K562 (cell line): Measurements from ENCODE around the gene AQP9. TPM values are rescaled to one million over a fixed set of nuclear protein-coding genes. Genes with fewer than 3 reads are reported as not detected.

Experiments used
- ARID1B ChIP-seq: fragments of 450-650 bp; IDR thresholded peaks from 2 replicates; pipeline ENCODE4 v1.6.1; 2016; ENCODE audit warnings: antibody characterized with exemption, mild to moderate bottlenecking, inconsistent platforms
- CC2D1A ChIP-seq: fragments of 450-650 bp; IDR thresholded peaks from 2 replicates; pipeline ENCODE4 v1.6.1; 2017; ENCODE audit warnings: mild to moderate bottlenecking
- DPF2 ChIP-seq: fragments of 450-650 bp; IDR thresholded peaks from 2 replicates; pipeline ENCODE4 v1.6.1; 2016
- EHMT2 ChIP-seq: fragments of 450-650 bp; IDR thresholded peaks from 2 replicates; pipeline ENCODE4 v1.6.1; 2018; ENCODE audit warnings: antibody characterized with exemption
- FOXA3 ChIP-seq, 2 experiments: fragments of 450-650 bp in 1 of 2; sonication (generic) in 1 of 2; formaldehyde crosslinking; IDR thresholded peaks in 1 of 2; conservative IDR thresholded peaks in 1 of 2; 2 replicates each; pipeline versions ENCODE4 v1.4.0 to v1.8.0; 2020 to 2022; ENCODE audit warnings: mild to moderate bottlenecking in 2 of 2, missing genetic modification reagents in 1 of 2
- FOXK2 ChIP-seq, 2 experiments: fragments of 450-650 bp; IDR thresholded peaks in 1 of 2; conservative IDR thresholded peaks in 1 of 2; 2 replicates each; pipeline ENCODE4 v1.6.1; 2016; ENCODE audit warnings: low read depth in 2 of 2, mild to moderate bottlenecking in 1 of 2
- HDAC2 ChIP-seq: fragments of 450-650 bp; IDR thresholded peaks from 2 replicates; pipeline ENCODE4 v1.6.1; 2016; ENCODE audit warnings: mild to moderate bottlenecking
- JUND ChIP-seq, 2 experiments: IDR thresholded peaks; 2 replicates in 1 of 2; 3 replicates in 1 of 2; pipeline ENCODE4 v1.6.1; 2011; ENCODE audit warnings: borderline replicate concordance in 2 of 2, low read depth in 2 of 2, low read length in 2 of 2, improper control_type of control experiment in 1 of 2, missing biosample characterization in 1 of 2, missing genetic modification characterization in 1 of 2, missing genetic modification reagents in 1 of 2
- KDM1A ChIP-seq, 2 experiments: fragments of 450-650 bp; IDR thresholded peaks; 2 replicates each; pipeline ENCODE4 v1.6.1; 2016; ENCODE audit warnings: mild to moderate bottlenecking in 2 of 2
- MNT ChIP-seq, 2 experiments: fragments of 450-650 bp; conservative IDR thresholded peaks; 2 replicates each; pipeline ENCODE4 v1.6.1; 2017; ENCODE audit warnings: mild to moderate bottlenecking in 2 of 2, moderate library complexity in 2 of 2
- NCOA4 ChIP-seq: fragments of 450-650 bp; IDR thresholded peaks from 2 replicates; pipeline ENCODE4 v1.6.1; 2018; ENCODE audit warnings: mild to moderate bottlenecking; ENCODE audit not compliant: partially characterized antibody
- PHB2 ChIP-seq: fragments of 450-650 bp; IDR thresholded peaks from 2 replicates; pipeline ENCODE4 v1.6.1; 2017; ENCODE audit warnings: low read depth
- POLR2A ChIP-seq: fragments of 450-650 bp; conservative IDR thresholded peaks from 2 replicates; pipeline ENCODE4 v1.6.1; 2016
- RBM14 ChIP-seq: fragments of 200-400 bp; formaldehyde crosslinking; IDR thresholded peaks from 2 replicates; pipeline ENCODE4 v1.6.1; 2018; ENCODE audit warnings: low read depth, mild to moderate bottlenecking, low read length, moderate library complexity, borderline replicate concordance; ENCODE audit not compliant: insufficient read depth
- RBM39 ChIP-seq: fragments of 200-400 bp; formaldehyde crosslinking; optimal IDR thresholded peaks from 2 replicates; pipeline ENCODE3; 2018; ENCODE audit warnings: low read depth, low read length
- SAFB2 ChIP-seq: fragments of 200-400 bp; formaldehyde crosslinking; IDR thresholded peaks from 2 replicates; pipeline ENCODE4 v1.6.1; 2018; ENCODE audit warnings: borderline replicate concordance, low read length, low read depth, moderate library complexity; ENCODE audit not compliant: severe bottlenecking
- SMAD4 ChIP-seq: fragments of 250-450 bp; sonication (Bioruptor Pico); conservative IDR thresholded peaks from 2 replicates; pipeline ENCODE4 v1.8.0; 2021; ENCODE audit warnings: inconsistent platforms, mild to moderate bottlenecking, moderate library complexity
- ZKSCAN1 ChIP-seq: fragments of 150-350 bp; IDR thresholded peaks from 2 replicates; pipeline ENCODE4 v1.6.1; 2016; ENCODE audit warnings: low read depth, low read length
- ZNF253 ChIP-seq: fragments of 250-450 bp; sonication (Bioruptor Pico); conservative IDR thresholded peaks from 2 replicates; pipeline ENCODE4 v1.6.1; 2021; ENCODE audit warnings: mild to moderate bottlenecking
- ZNF324 ChIP-seq: fragments of 250-450 bp; sonication (Bioruptor Pico); IDR thresholded peaks from 2 replicates; pipeline ENCODE4 v1.4.0; 2020; ENCODE audit warnings: mild to moderate bottlenecking
- ZNF408 ChIP-seq: fragments of 250-450 bp; sonication (Bioruptor Pico); IDR thresholded peaks from 2 replicates; pipeline ENCODE4 v1.4.0; 2020; ENCODE audit warnings: low read depth, mild to moderate bottlenecking, moderate library complexity
- ZNF518B ChIP-seq: fragments of 250-450 bp; sonication (Bioruptor Pico); IDR thresholded peaks from 2 replicates; pipeline ENCODE4 v1.5.0; 2021; ENCODE audit warnings: mild to moderate bottlenecking, moderate library complexity
- ZNF717 ChIP-seq: fragments of 250-450 bp; sonication (Bioruptor Pico); IDR thresholded peaks from 2 replicates; pipeline ENCODE4 v1.5.0; 2021
- ZNF764 ChIP-seq: fragments of 250-450 bp; sonication (Bioruptor Pico); IDR thresholded peaks from 2 replicates; pipeline ENCODE4 v1.4.0; 2020; ENCODE audit warnings: low read depth, mild to moderate bottlenecking, moderate library complexity
- polyA plus RNA-seq, 8 experiments: library from polyadenylated mRNA; depleted of rRNA in 4 of 8; stranded (reverse) in 5 of 8; unstranded in 3 of 8; fragments of >200 nt; fragmentation: Nextera tagmentation in 2 of 8; fragmentation: Illumina TruSeq in 1 of 8; extraction: Ambion mirVana in 2 of 8; extraction: Trizol in 1 of 8; gene quantifications; 2 replicates each; pipeline versions ENCODE4 v1.2.1 to v1.2.3, GENCODE V29; 2011 to 2014; ENCODE audit warnings: inconsistent platforms in 1 of 8, missing spikeins in 1 of 8
- total RNA-seq, 7 experiments: library from RNA; depleted of rRNA in 6 of 7; stranded (reverse); fragments of >200 nt in 6 of 7; fragmentation: Illumina TruSeq in 2 of 7; extraction: Trizol in 2 of 7; gene quantifications; 2 replicates each; pipeline versions ENCODE4 v1.2.1 to v1.2.3, GENCODE V29; 2011 to 2021; ENCODE audit warnings: low replicate concordance in 1 of 7

The AQP9 gene
- total and polyA plus RNA-seq, 9 of the 15 experiments (the other 6 are each of a cell fraction or from before 2014, with no cell fraction given), result 0.04 to 0.33 (median 0.07) TPM; not detected in 4

GRCh38 chr15:58167095-58167691 is 29.0 kb downstream of the AQP9 start (continued):
- no peak for TF ChIP-seq ZNF518B (CRISPR knock-in tag)
- no peak for TF ChIP-seq FOXA3 (CRISPR knock-in tag; conservative IDR thresholded peaks at IDR 0.05 in 1 of 2, IDR thresholded peaks at IDR 0.05 in 1 of 2)
- TF ChIP-seq ZNF717 (CRISPR knock-in tag), result no peak
- no peak for TF ChIP-seq ZKSCAN1
- TF ChIP-seq CC2D1A, result no peak
- TF ChIP-seq KDM1A (IDR thresholded peaks at IDR 0.05), result 0 out of 4 replicates have a peak, but pooled peaks of 1 of the 2 experiments have one; percentile 8
- TF ChIP-seq DPF2, result peak; percentile 82
- no peak for TF ChIP-seq ZNF408 (CRISPR knock-in tag)
- TF ChIP-seq NCOA4, result no peak
- 0 out of 2 replicates have a peak, but pooled peaks have one; percentile 58 for TF ChIP-seq SMAD4 (CRISPR knock-in tag)
- no peak for TF ChIP-seq ZNF324 (CRISPR knock-in tag)
- TF ChIP-seq MNT (conservative IDR thresholded peaks at IDR 0.05), result peak in 1 of 2 experiments; percentile 25; a peak in 1 of 4 replicates
- no peak for TF ChIP-seq RBM14
- 0 out of 2 replicates have a peak, but pooled peaks have one; percentile 16 for TF ChIP-seq EHMT2
- TF ChIP-seq PHB2, result no peak
- TF ChIP-seq ARID1B, result peak; percentile 89
- no peak for TF ChIP-seq RBM39
- no peak for TF ChIP-seq ZNF253
- no peak for TF ChIP-seq SAFB2
- TF ChIP-seq FOXK2 (conservative IDR thresholded peaks at IDR 0.05 in 1 of 2, IDR thresholded peaks at IDR 0.05 in 1 of 2; ENCODE audit: low read depth in 2 of 2), result no peak
- no peak for TF ChIP-seq ZNF764
- TF ChIP-seq JUND (IDR thresholded peaks at IDR 0.05; ENCODE audit: borderline replicate concordance, low read depth, low read length), result peak; percentile 17; the same call in 1 of the 2 replicates
- TF ChIP-seq JUND (tag; IDR thresholded peaks at IDR 0.05; ENCODE audit: borderline replicate concordance, low read depth, low read length), result peak; percentile 10; the same call in 1 of the 3 replicates
- TF ChIP-seq POLR2A, result no peak
- TF ChIP-seq HDAC2, result peak; percentile 53; the same call in 1 of the 2 replicates
